HEK293 (cell line): ENCODE results near the gene STRN4.

ENCODE experiments used
- CTCF ChIP-seq: fragments of 450-650 bp; formaldehyde crosslinking; IDR thresholded peaks from 2 replicates; pipeline ENCODE4 v1.5.1; 2016; ENCODE audit warnings: missing biosample characterization, missing genetic modification characterization
- KLF9 ChIP-seq: fragments of 450-650 bp; formaldehyde crosslinking; IDR thresholded peaks from 2 replicates; pipeline ENCODE4 v1.5.1; 2016; ENCODE audit warnings: missing biosample characterization, missing genetic modification characterization, low read depth
- PRDM1 ChIP-seq: fragments of 450-650 bp; formaldehyde crosslinking; IDR thresholded peaks from 2 replicates; pipeline ENCODE4; 2016; ENCODE audit warnings: missing biosample characterization, missing genetic modification characterization
- SETDB1 ChIP-seq: IDR thresholded peaks from one replicate; pipeline ENCODE4 v1.6.1; 2017; ENCODE audit warnings: mild to moderate bottlenecking, low read length, moderate library complexity, mixed read lengths; ENCODE audit not compliant: insufficient read length
- SP3 ChIP-seq: fragments of 450-650 bp; formaldehyde crosslinking; IDR thresholded peaks from 2 replicates; pipeline ENCODE4 v1.5.1; 2016; ENCODE audit warnings: missing biosample characterization, missing genetic modification characterization
- TCF7L2 ChIP-seq: IDR thresholded peaks from 2 replicates; pipeline ENCODE4 v1.6.1; 2011; ENCODE audit warnings: low read depth, mild to moderate bottlenecking, inconsistent platforms, low read length, moderate library complexity, borderline replicate concordance
- ZNF121 ChIP-seq: fragments of 450-650 bp; formaldehyde crosslinking; IDR thresholded peaks from 2 replicates; pipeline ENCODE4 v1.5.1; 2016; ENCODE audit warnings: missing biosample characterization, missing genetic modification characterization
- ZNF24 ChIP-seq: fragments of 450-650 bp; formaldehyde crosslinking; IDR thresholded peaks from 2 replicates; pipeline ENCODE4 v1.5.1; 2016; ENCODE audit warnings: missing biosample characterization, missing genetic modification characterization
- ZNF248 ChIP-seq: fragments of 450-650 bp; formaldehyde crosslinking; IDR thresholded peaks from 2 replicates; pipeline ENCODE4 v1.5.1; 2017; ENCODE audit warnings: missing biosample characterization, missing genetic modification characterization
- ZNF274 ChIP-seq, 2 experiments: fragments of 200-500 bp in 1 of 2; fragments of 450-650 bp in 1 of 2; sonication (Bioruptor generic) in 1 of 2; formaldehyde crosslinking in 1 of 2; IDR thresholded peaks; 2 replicates each; pipeline versions ENCODE4 v1.5.1 to v1.6.1; 2014 to 2016; ENCODE audit warnings: borderline replicate concordance in 1 of 2, inconsistent platforms in 1 of 2, low read length in 1 of 2, missing biosample characterization in 1 of 2, missing genetic modification characterization in 1 of 2
- ZNF362 ChIP-seq: fragments of 450-650 bp; formaldehyde crosslinking; IDR thresholded peaks from 2 replicates; pipeline ENCODE4 v1.5.1; 2016; ENCODE audit warnings: missing biosample characterization, missing genetic modification characterization
- ZNF426 ChIP-seq: fragments of 450-650 bp; formaldehyde crosslinking; IDR thresholded peaks from 2 replicates; pipeline ENCODE4 v1.5.1; 2017; ENCODE audit warnings: missing biosample characterization, missing genetic modification characterization, mild to moderate bottlenecking, inconsistent platforms, moderate library complexity
- ZNF521 ChIP-seq: fragments of 450-650 bp; formaldehyde crosslinking; IDR thresholded peaks from 2 replicates; pipeline ENCODE4 v1.5.1; 2017; ENCODE audit warnings: missing biosample characterization, mild to moderate bottlenecking, missing genetic modification characterization
- ZNF704 ChIP-seq: fragments of 450-650 bp; formaldehyde crosslinking; IDR thresholded peaks from 2 replicates; pipeline ENCODE4 v1.5.1; 2016; ENCODE audit warnings: missing biosample characterization, missing genetic modification characterization

DNA sequence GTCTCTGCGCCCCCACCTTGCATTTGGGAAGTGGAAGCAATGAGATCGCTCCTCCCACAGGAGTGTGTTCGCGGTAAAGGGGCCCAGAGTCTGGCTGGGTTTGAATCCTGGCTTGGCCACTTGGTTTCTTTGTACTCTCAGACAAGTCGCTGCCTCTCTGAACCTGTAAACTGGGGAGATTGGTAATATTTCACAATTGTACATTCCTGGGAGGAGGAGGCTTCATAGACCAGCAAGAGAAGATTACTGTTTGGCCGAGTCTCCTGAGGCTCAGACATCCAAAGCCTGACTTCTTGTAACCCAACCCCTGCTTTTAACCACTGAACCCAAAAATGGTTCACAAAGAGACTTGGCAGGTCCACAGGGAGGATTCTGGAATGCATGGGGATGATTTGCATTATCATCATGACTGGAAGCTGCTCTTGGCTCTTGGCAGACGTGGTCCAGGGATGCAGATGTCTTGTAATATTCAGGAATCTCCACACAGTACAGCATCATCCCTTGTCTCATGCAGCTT is 13.6 kb upstream of the STRN4 start:
- TF ChIP-seq ZNF121 (tag by site-specific recombination) (no peak), CTCF (tag by site-specific recombination) (no peak), ZNF248 (tag by site-specific recombination) (no peak), TCF7L2 (no peak), PRDM1 (no peak), ZNF274 (IDR thresholded peaks at IDR 0.05; ENCODE audit: low read length) (no peak), ZNF274 (tag by site-specific recombination; IDR thresholded peaks at IDR 0.05; ENCODE audit: borderline replicate concordance) (no peak), ZNF24 (no peak), ZNF426 (no peak), SP3 (no peak), KLF9 (tag by site-specific recombination) (no peak), ZNF704 (tag by site-specific recombination) (no peak), ZNF521 (no peak), SETDB1 (no peak), ZNF362 (tag by site-specific recombination) (no peak)
